NCI-H510A (cell line): Measurements from ENCODE around the gene MYPN.
"Not testable (repeated sequence)": the region's sequence is repeated elsewhere in the genome, so short reads cannot be mapped to it uniquely, and the experiment has no call there.

Source experiments
- DNase-seq: peaks from one replicate; lab custom pipeline; 2025; lab: John Stamatoyannopoulos, UW

MYPN gene

GRCh38 chr10:68231106-68231816 is 122.0 kb downstream of the MYPN start:
- DNase-seq = peak; percentile 75

GRCh38 chr10:68231817-68232251 is 122.5 kb downstream of the MYPN start, which contains the start of gene ATOH7:
Gene ATOH7, minus strand, starts transcription at chr10:68232113. Its CDS starts 436 bp downstream, at chr10:68231677.
- no peak for DNase-seq

GRCh38 chr10:68233046-68233445 is 123.8 kb downstream of the MYPN start:
- DNase-seq = no peak

DNA sequence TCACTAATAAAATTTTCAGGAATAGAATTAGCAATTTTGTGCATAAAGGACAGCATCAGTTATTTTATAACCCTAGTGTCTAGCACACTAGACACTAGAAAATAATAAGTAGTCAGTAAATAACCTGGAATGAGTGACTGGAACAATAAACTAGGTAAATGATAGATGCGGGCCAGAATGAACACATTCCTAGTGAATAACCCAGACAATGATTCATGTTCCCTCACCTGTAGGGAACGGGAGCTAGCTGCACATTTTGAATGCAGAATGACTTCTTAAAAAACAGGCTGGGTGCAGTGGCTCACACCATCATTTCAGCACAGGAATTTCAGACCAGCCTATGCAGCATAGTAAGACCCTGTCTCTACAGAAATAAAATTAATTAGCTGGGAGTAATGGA is 125.8 kb downstream of the MYPN start:
- no peak for DNase-seq

DNA sequence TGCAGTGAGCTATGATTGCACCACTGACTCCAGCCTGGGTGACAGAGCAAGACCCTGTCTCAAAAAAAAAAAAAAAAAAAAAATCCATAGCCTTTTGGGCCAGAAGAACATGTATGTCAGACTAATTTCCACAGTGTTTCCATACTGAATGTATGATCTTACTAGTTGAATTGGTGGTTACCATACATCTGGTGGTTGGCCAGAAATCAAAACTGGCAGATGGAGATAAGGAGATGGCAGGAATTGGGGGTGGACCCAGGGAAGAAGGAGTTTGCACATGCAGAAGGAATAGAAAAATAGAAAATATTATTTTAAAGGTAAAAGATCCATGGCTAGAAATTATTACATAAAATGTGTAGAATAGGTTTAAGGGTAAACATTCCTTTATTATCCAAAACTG is 126.3 kb downstream of the MYPN start:
- DNase-seq = no peak

DNA sequence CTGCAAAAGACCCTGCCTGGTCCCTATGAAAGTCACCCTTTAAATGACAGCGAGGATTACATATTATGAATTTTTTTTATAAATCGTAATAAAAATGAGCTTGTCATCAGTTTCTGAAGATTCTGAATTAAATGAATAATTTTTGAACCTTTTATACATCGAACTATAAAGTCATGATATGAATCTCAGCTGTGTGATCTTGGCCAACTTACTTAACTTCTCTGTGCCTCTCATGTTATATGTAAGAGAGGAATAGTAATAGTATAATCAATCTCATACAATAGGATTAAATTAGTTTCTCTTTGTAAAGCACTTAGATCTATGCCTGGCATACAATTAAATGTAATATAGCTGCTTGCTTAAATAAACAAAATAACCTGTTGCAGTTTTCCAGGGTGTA is 127.9 kb downstream of the MYPN start:
- DNase-seq = no peak

GRCh38 chr10:68238371-68238770 is 129.1 kb downstream of the MYPN start:
- no peak for DNase-seq

DNA sequence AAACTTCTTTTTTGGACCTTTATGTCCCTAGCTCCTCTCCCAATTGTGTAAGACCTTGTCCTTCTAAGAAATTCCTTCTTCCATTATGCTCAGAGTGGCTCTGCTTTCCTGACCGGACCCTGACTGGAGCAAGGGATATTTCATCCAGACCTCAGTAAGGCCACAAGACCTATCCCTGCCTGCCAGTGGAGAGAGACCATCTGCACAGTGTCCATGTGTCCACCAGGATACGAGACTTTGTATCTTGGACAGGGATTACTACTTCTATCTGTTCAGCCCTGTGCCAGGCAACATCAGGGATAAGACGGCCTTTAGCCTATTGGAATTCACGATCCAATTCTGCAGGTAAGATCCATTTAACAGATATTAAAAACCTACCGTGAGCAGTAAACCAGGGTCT is 129.8 kb downstream of the MYPN start:
- no peak for DNase-seq

GRCh38 chr10:68239596-68240150 is 130.4 kb downstream of the MYPN start:
- no peak for DNase-seq

DNA sequence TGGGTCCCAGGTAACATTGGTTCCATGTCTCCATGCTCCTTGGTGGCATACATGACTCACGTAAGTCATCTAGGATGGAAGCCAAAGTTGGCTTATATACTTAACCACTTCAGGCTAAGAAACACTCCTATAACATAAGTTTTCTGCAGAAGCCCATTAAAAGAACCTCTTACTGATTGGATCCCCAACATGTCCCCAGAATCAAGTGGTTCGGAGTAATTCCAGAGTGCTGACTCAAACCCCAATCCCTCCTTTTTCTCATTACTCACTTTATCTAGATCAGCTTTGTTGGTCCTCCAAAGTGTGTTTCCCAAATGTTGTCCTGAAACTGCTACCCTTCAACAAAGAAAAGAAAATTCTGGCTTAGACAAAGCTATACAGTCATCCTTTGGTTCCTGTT is 132.8 kb downstream of the MYPN start:
- no peak for DNase-seq

DNA sequence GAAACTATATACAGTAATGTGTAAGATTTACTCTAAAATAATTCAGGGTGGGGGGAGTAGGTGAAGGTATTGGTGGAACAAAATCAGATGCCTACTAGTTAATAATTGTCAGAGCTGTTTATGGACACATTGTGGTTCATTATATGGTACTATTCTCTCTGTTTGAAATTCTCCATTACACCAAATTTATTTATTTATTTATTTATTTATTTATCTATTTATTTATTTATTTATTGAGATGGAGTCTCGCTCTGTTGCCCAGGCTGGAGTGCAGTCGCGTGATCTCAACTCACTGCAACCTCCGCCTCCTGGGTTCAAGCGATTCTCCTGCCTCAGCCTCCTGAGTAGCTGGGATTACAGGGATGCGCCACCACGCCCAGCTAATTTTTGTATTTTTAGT is 137.1 kb downstream of the MYPN start:
- not testable (repeated sequence) for DNase-seq

DNA sequence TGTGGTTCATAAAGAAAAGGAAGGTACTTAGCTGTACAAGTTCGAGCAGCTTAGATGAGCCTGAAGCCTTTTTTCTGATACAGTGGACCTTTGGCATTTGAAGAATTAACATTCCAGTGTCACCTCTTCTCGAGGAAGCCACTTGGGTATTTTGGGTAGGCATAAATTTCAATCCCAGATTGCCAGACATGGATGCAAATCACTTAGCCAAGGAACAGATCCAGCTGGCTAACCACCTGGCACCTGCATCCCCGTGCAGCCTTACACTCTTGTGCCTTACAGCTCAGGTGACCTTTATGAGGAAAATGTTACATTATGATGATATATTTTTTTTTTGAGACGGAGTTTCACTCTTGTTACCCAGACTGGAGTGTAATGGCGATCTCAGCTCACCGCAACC is 138.6 kb downstream of the MYPN start:
- DNase-seq = no peak

DNA sequence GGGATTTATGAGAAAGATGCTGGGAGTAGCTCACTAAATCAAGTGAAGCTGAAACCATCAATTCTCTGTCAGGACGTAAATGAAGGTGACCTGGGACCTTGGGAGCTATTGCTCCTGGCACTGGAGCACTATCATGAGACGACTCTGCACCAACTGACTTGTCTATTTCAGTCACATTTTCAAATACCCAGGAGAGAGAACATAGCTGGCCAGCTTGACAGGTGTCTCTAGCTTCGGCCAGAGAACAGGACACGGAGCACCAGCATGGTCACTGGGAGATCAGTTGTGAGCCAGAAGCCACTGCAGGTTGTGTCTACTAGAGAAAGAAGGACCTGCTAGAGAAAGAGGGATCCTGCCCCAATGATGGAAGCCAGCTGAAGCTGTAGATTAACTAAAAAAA is 140.0 kb downstream of the MYPN start:
- no peak for DNase-seq

- DNase-seq = no peak
These were observed 141.9 kb downstream of the MYPN start for GRCh38 chr10:68251151-68251550.

- DNase-seq = no peak
These were observed 142.6 kb downstream of the MYPN start for GRCh38 chr10:68251625-68252495.

DNA sequence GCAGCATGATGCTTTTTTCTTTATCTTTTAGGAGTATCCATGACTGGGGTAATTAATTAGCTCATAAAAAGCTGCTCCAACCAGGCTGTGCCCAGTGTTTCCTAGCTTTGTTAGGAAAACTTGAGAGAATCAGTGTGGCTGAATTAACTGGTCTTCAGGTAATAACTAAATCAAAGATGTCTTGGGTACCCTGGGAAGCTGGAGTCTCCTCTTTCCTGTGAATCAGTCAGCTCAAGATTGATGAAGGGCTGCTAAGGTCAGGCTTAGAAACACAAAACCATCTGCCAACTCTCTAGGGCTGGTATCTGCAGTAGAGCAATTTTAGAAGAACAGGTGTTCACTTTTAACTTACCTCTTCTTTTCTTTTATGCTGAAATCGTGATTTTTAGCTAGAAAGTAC is 144.1 kb downstream of the MYPN start:
- DNase-seq = no peak

- DNase-seq = no peak
These were observed 152.0 kb downstream of the MYPN start for GRCh38 chr10:68261132-68261856.
